ENCODE results near the gene ZNF213. TPM values are rescaled to one million over a fixed set of nuclear protein-coding genes. Genes with fewer than 3 reads are reported as not detected.
"Not testable (repeated sequence)": the region's sequence is repeated elsewhere in the genome, so short reads cannot be mapped to it uniquely, and the experiment has no call there.

ZNF213 gene
- total RNA-seq, 1 experiment from 2014 or later = 2.0 TPM

GRCh38 chr16:3164121-3164991 is 29.5 kb downstream of the ZNF213 start:
- Histone ChIP-seq H3K27ac (ENCODE audit: low read length) (no peak overlapping the region), H3K27me3 (ENCODE audit: low read length) (no peaks in the 10 kb centered on the region)

DNA sequence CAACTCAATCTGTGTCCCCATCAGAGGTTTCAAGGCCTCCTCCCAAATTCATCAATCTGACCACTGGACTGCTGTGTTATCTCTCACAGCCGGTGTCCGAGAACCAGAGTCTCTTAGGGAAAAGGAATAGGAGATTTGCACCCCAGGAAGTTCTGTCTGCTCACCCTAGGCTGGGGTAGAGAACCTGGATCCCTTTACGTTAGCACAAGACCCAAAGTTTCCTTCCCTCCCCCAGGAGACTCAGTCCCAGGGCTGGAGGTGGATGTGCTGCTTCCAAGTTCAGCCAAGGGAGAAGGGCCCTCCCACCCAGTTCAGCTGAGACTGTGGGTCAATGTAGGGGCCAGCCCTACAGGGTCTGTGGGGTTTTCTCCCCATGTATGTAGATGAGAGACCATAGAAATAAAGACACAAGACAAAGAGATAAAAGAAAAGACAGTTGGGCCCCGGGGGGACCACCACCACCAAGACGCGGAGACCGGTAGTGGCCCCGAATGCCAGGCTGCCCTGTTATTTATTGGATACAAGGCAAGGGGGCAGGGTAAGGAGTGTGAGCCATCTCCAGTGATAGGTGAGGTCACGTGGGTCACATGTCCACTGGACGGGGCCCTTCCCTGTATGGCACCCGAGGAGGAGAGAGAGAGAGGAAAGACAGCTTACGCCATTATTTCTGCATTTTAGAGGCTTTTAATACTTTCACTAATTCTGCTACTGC is 30.4 kb downstream of the ZNF213 start:
- H3K4me3 ChIP-seq (ENCODE audit: low read length) = peak overlapping the region; percentile 55
- no peak for DNase-seq
- H3K9me2 ChIP-seq (replicated peaks; ENCODE audit: insufficient read depth, low read length) = no peaks in the 10 kb centered on the region
- H3K9me3 ChIP-seq (ENCODE audit: low read length) = no peaks in the 10 kb centered on the region
- no peaks in the 10 kb centered on the region for H3K79me2 ChIP-seq (ENCODE audit: low read length)
- peak overlapping the region; percentile 53; the same call in 1 of the 2 replicates for H3K9ac ChIP-seq (ENCODE audit: low read length)
- H3K4me1 ChIP-seq (ENCODE audit: low read length) = peaks cover 3% of the 10 kb centered on the region
- H3K27me3 ChIP-seq (ENCODE audit: low read length) = no peaks in the 10 kb centered on the region
- H3K27ac ChIP-seq (ENCODE audit: low read length) = no peak overlapping the region
- peak overlapping the region; percentile 61 for H3K4me2 ChIP-seq (ENCODE audit: low read depth, low read length, poor library complexity, severe bottlenecking)
- no peaks in the 10 kb centered on the region for H3K36me3 ChIP-seq (ENCODE audit: insufficient read depth, low read length)
- no peaks in the 10 kb centered on the region for H4K20me1 ChIP-seq (ENCODE audit: insufficient read depth, low read depth, low read length)
- H2AFZ ChIP-seq (ENCODE audit: low read length) = peak overlapping the region; percentile 90

More at GRCh38 chr16:3164121-3164991, 29.5 kb downstream of the ZNF213 start:
- H3K4me2 ChIP-seq (ENCODE audit: low read depth, low read length, poor library complexity, severe bottlenecking) = no peak overlapping the region
- no peaks in the 10 kb centered on the region for H3K9me3 ChIP-seq (ENCODE audit: low read length)
- H4K20me1 ChIP-seq (ENCODE audit: insufficient read depth, low read depth, low read length) = no peaks in the 10 kb centered on the region
- no peak overlapping the region for H2AFZ ChIP-seq (ENCODE audit: low read length)
- peaks cover 3% of the 10 kb centered on the region for H3K4me1 ChIP-seq (ENCODE audit: low read length)
- no peaks in the 10 kb centered on the region for H3K36me3 ChIP-seq (ENCODE audit: insufficient read depth, low read length)
- H3K79me2 ChIP-seq (ENCODE audit: low read length) = no peaks in the 10 kb centered on the region
- no peak for DNase-seq
- no peaks in the 10 kb centered on the region for H3K9me2 ChIP-seq (replicated peaks; ENCODE audit: insufficient read depth, low read length)
- no peak overlapping the region for H3K4me3 ChIP-seq (ENCODE audit: low read length)
- H3K9ac ChIP-seq (ENCODE audit: low read length) = no peak overlapping the region

- H2AFZ ChIP-seq (ENCODE audit: low read length) = no peak overlapping the region
- no peaks in the 10 kb centered on the region for H3K9me2 ChIP-seq (replicated peaks; ENCODE audit: insufficient read depth, low read length)
- no peaks in the 10 kb centered on the region for H3K27me3 ChIP-seq (ENCODE audit: low read length)
Measured at GRCh38 chr16:3166505-3166886, 31.7 kb downstream of the ZNF213 start.

GRCh38 chr16:3168729-3169128 is 33.9 kb downstream of the ZNF213 start:
- not testable (repeated sequence) for H3K27me3 ChIP-seq (ENCODE audit: low read length); H3K4me2 ChIP-seq (ENCODE audit: low read depth, low read length, poor library complexity, severe bottlenecking); H4K20me1 ChIP-seq (ENCODE audit: insufficient read depth, low read depth, low read length); H3K79me2 ChIP-seq (ENCODE audit: low read length); H3K36me3 ChIP-seq (ENCODE audit: insufficient read depth, low read length); H3K9me3 ChIP-seq (ENCODE audit: low read length); H3K9me2 ChIP-seq (replicated peaks; ENCODE audit: insufficient read depth, low read length); H3K4me3 ChIP-seq (ENCODE audit: low read length); H3K27ac ChIP-seq (ENCODE audit: low read length); H2AFZ ChIP-seq (ENCODE audit: low read length); DNase-seq; H3K9ac ChIP-seq (ENCODE audit: low read length)
- peaks cover 18% of the 10 kb centered on the region for H3K4me1 ChIP-seq (ENCODE audit: low read length)

More at GRCh38 chr16:3166505-3166886, 31.7 kb downstream of the ZNF213 start:
- Histone ChIP-seq H3K9me3 (ENCODE audit: low read length) (no peaks in the 10 kb centered on the region), H3K27ac (ENCODE audit: low read length) (no peak overlapping the region), H3K4me3 (ENCODE audit: low read length) (no peak overlapping the region), H3K79me2 (ENCODE audit: low read length) (no peaks in the 10 kb centered on the region), H4K20me1 (ENCODE audit: insufficient read depth, low read depth, low read length) (no peaks in the 10 kb centered on the region), H3K4me2 (ENCODE audit: low read depth, low read length, poor library complexity, severe bottlenecking) (no peak overlapping the region), H3K9ac (ENCODE audit: low read length) (no peak overlapping the region), H3K36me3 (ENCODE audit: insufficient read depth, low read length) (no peaks in the 10 kb centered on the region), H3K4me1 (ENCODE audit: low read length) (peaks cover 7% of the 10 kb centered on the region)
- no peak for DNase-seq

- H3K9ac ChIP-seq (ENCODE audit: low read length) = no peak overlapping the region
- no peak overlapping the region for H3K27ac ChIP-seq (ENCODE audit: low read length)
- no peaks in the 10 kb centered on the region for H3K36me3 ChIP-seq (ENCODE audit: insufficient read depth, low read length)
- no peak overlapping the region for H3K4me2 ChIP-seq (ENCODE audit: low read depth, low read length, poor library complexity, severe bottlenecking)
- H3K9me3 ChIP-seq (ENCODE audit: low read length) = no peaks in the 10 kb centered on the region
- no peak for DNase-seq
- no peak overlapping the region for H3K4me3 ChIP-seq (ENCODE audit: low read length)
- H3K9me2 ChIP-seq (replicated peaks; ENCODE audit: insufficient read depth, low read length) = no peaks in the 10 kb centered on the region
- no peaks in the 10 kb centered on the region for H3K27me3 ChIP-seq (ENCODE audit: low read length)
- no peaks in the 10 kb centered on the region for H3K79me2 ChIP-seq (ENCODE audit: low read length)
- no peak overlapping the region for H2AFZ ChIP-seq (ENCODE audit: low read length)
- peaks cover 23% of the 10 kb centered on the region for H3K4me1 ChIP-seq (ENCODE audit: low read length)
- no peaks in the 10 kb centered on the region for H4K20me1 ChIP-seq (ENCODE audit: insufficient read depth, low read depth, low read length)
Measured at GRCh38 chr16:3170440-3171180, 35.8 kb downstream of the ZNF213 start.

DNA sequence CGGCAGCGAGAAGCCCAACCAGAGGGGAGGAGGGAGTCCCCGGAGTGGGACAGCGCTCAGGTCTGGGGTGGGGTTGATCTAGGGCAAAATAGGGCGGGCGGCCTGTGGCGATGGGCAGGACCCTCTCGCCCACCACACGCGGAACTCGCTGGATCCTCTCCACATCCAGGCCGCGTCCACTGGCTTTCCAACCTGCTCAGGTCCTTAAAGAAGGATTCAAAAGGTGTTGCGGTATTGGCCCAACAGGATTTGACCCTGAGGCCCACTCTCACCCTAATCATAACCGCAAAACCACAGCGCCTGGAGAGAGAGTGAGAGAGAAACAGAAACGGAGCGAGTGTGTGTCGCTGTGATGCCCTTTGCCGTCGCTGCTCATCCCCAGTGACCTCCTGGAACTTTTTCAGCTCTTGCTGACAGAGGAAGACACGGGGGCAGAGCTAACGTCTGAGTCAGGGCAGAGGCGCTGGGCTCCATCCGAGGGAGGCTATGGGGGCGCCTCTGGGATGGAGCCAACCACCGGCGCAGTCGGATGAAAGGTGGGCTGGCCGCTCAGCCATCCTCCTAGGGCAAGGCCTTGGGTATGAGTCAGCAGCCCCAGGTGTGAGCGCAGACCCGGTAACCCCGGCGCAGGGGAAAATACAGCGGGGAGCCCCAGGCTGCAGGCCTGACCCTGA is 36.5 kb downstream of the ZNF213 start:
- Histone ChIP-seq H3K36me3 (ENCODE audit: insufficient read depth, low read length) (no peaks in the 10 kb centered on the region), H4K20me1 (ENCODE audit: insufficient read depth, low read depth, low read length) (no peaks in the 10 kb centered on the region), H3K4me1 (ENCODE audit: low read length) (peaks cover 21% of the 10 kb centered on the region), H3K4me3 (ENCODE audit: low read length) (peak overlapping the region; percentile 18; the same call in 1 of the 2 replicates), H3K27ac (ENCODE audit: low read length) (no peak overlapping the region), H2AFZ (ENCODE audit: low read length) (no peak overlapping the region), H3K4me2 (ENCODE audit: low read depth, low read length, poor library complexity, severe bottlenecking) (peak overlapping the region; percentile 50), H3K79me2 (ENCODE audit: low read length) (no peaks in the 10 kb centered on the region), H3K9me3 (ENCODE audit: low read length) (no peaks in the 10 kb centered on the region), H3K9me2 (replicated peaks; ENCODE audit: insufficient read depth, low read length) (no peaks in the 10 kb centered on the region), H3K27me3 (ENCODE audit: low read length) (no peaks in the 10 kb centered on the region), H3K9ac (ENCODE audit: low read length) (peak overlapping the region; percentile 17)
- DNase-seq = no peak

- peak overlapping the region; percentile 17 for H3K9ac ChIP-seq (ENCODE audit: low read length)
- peak overlapping the region; percentile 18; the same call in 1 of the 2 replicates for H3K4me3 ChIP-seq (ENCODE audit: low read length)
- no peaks in the 10 kb centered on the region for H4K20me1 ChIP-seq (ENCODE audit: insufficient read depth, low read depth, low read length)
- no peaks in the 10 kb centered on the region for H3K79me2 ChIP-seq (ENCODE audit: low read length)
- peak; percentile 77 for DNase-seq
- no peaks in the 10 kb centered on the region for H3K36me3 ChIP-seq (ENCODE audit: insufficient read depth, low read length)
- no peaks in the 10 kb centered on the region for H3K27me3 ChIP-seq (ENCODE audit: low read length)
- H3K4me2 ChIP-seq (ENCODE audit: low read depth, low read length, poor library complexity, severe bottlenecking) = peak overlapping the region; percentile 50
- peaks cover 21% of the 10 kb centered on the region for H3K4me1 ChIP-seq (ENCODE audit: low read length)
- H3K27ac ChIP-seq (ENCODE audit: low read length) = no peak overlapping the region
- H3K9me2 ChIP-seq (replicated peaks; ENCODE audit: insufficient read depth, low read length) = no peaks in the 10 kb centered on the region
- H2AFZ ChIP-seq (ENCODE audit: low read length) = no peak overlapping the region
- H3K9me3 ChIP-seq (ENCODE audit: low read length) = no peaks in the 10 kb centered on the region
Measured at GRCh38 chr16:3171855-3172593, 37.2 kb downstream of the ZNF213 start.
